Cerebellar cortex (tissue), 1 donor: ENCODE results near the gene LRRC3.
A peak's percentile ranks its signal among the peaks of the same experiment; 100 is the strongest.
"Not testable (repeated sequence)": the region's sequence is repeated elsewhere in the genome, so short reads cannot be mapped to it uniquely, and the experiment has no call there.

ENCODE experiments used
- DNase-seq: peaks from one replicate; pipeline ENCODE4 v3.0.0-alpha.2; 2015; ENCODE audit warnings: low spot score

LRRC3 gene

GRCh38 chr21:44454747-44455523, at the start of gene LRRC3:
Gene LRRC3, plus strand, starts transcription at chr21:44455510. Its CDS starts 1,135 bp downstream, at chr21:44456645.
- DNase-seq: peak; percentile 69

GRCh38 chr21:44405948-44406872, 49.1 kb upstream of the LRRC3 start:
- DNase-seq: no peak

GRCh38 chr21:44406953-44407352, 48.4 kb upstream of the LRRC3 start:
- DNase-seq: no peak

GRCh38 chr21:44407493-44407892, 47.8 kb upstream of the LRRC3 start:
- no peak for DNase-seq

- DNase-seq: no peak
These were observed 47.1 kb upstream of the LRRC3 start for GRCh38 chr21:44408226-44408625.

GRCh38 chr21:44413566-44414290, 41.6 kb upstream of the LRRC3 start:
- no peak for DNase-seq

- peak; percentile 53 for DNase-seq
These were observed 40.8 kb upstream of the LRRC3 start for GRCh38 chr21:44414291-44415072.

- no peak for DNase-seq
These were observed 40.0 kb upstream of the LRRC3 start for GRCh38 chr21:44415073-44416025.

- no peak for DNase-seq
These were observed 39.1 kb upstream of the LRRC3 start for GRCh38 chr21:44416193-44416592.

- not testable (repeated sequence) for DNase-seq
These were observed 37.6 kb upstream of the LRRC3 start for GRCh38 chr21:44417621-44418107.

GRCh38 chr21:44418108-44418875, 37.0 kb upstream of the LRRC3 start:
- DNase-seq: no peak

GRCh38 chr21:44418876-44419230, 36.5 kb upstream of the LRRC3 start:
- DNase-seq: no peak

- no peak for DNase-seq
These were observed 35.6 kb upstream of the LRRC3 start for GRCh38 chr21:44419679-44420078.

- DNase-seq: no peak
These were observed 34.7 kb upstream of the LRRC3 start for GRCh38 chr21:44420416-44421205.

GRCh38 chr21:44421901-44422840, 33.1 kb upstream of the LRRC3 start:
- DNase-seq: no peak

- no peak for DNase-seq
These were observed 31.9 kb upstream of the LRRC3 start for GRCh38 chr21:44423312-44423821.

- DNase-seq: no peak
These were observed 31.2 kb upstream of the LRRC3 start for GRCh38 chr21:44423941-44424607.
